OCI-LY1 (cell line): ENCODE results near the gene PCK1.

Experiments used
- EZH2 ChIP-seq: fragments of 200-600 bp; sonication (generic), shearing (Covaris generic); IDR thresholded peaks from 2 replicates; pipeline ENCODE4 v1.8.0; 2017; ENCODE audit warnings: borderline replicate concordance, mixed run types, mild to moderate bottlenecking, antibody characterized with exemption, low read length, moderate library complexity, mixed read lengths
- TF ChIP-seq, protein P1 (sequence below): fragments of 200-600 bp; sonication (generic), shearing (Covaris generic); IDR thresholded peaks from 2 replicates; pipeline ENCODE4 v1.5.1; 2017; ENCODE audit warnings: mild to moderate bottlenecking, antibody characterized with exemption, low read length, moderate library complexity, mixed read lengths

DNA sequence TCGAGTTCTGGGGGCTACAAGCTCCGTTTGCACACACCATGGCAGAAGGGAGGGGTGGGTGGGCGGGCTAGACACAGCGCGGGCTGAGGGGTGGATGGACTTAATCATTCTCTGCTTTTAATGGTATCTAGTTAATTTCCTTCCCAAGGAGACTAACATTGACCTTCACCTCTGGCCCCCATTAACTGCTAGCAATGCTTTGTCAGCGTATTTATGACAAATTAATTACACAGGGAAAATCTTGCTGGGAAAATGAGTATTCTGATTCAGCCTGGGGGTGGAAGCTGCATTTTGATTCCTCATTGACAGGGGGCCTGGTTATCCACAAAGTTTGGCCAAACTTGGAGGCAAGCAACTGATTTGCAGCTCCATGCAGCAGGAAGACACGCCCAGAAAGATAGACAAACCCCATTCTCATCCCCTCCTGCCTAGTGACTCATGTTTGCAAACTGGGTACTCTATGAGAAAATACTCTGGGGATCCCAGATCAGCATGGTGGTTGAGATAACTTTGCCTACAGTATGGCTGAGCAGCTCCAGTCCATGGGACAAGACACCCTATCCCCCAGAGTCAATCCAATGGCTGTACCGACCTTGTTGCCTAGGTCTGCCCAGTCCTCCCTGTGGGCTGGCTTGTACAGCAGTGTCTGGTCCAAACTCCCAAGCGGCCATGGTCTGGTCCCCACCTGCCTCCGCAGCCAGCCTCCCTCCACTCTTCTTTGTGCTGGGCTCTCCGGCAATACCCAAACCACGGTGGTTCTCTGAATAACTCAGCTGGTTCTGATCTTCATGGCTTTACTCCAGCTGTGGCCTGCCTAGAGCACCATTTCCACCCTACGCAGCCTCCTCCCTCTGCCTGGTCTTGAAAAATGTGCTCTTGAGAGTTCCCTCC, 39.7 kb downstream of the PCK1 start:
- TF ChIP-seq, protein P1, sequence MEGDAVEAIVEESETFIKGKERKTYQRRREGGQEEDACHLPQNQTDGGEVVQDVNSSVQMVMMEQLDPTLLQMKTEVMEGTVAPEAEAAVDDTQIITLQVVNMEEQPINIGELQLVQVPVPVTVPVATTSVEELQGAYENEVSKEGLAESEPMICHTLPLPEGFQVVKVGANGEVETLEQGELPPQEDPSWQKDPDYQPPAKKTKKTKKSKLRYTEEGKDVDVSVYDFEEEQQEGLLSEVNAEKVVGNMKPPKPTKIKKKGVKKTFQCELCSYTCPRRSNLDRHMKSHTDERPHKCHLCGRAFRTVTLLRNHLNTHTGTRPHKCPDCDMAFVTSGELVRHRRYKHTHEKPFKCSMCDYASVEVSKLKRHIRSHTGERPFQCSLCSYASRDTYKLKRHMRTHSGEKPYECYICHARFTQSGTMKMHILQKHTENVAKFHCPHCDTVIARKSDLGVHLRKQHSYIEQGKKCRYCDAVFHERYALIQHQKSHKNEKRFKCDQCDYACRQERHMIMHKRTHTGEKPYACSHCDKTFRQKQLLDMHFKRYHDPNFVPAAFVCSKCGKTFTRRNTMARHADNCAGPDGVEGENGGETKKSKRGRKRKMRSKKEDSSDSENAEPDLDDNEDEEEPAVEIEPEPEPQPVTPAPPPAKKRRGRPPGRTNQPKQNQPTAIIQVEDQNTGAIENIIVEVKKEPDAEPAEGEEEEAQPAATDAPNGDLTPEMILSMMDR = no peak
- TF ChIP-seq EZH2 = no peak
